Right lobe of liver (tissue), 4 donors: ENCODE data around the gene ADAMTS2.

ENCODE experiments used
- POLR2A ChIP-seq: fragments of 450-650 bp; IDR thresholded peaks from one replicate; pipeline ENCODE4 v1.6.1; 2017; ENCODE audit warnings: antibody characterized with exemption, mild to moderate bottlenecking
- TF ChIP-seq, protein P1 (sequence below), 4 donors: fragments of 200-600 bp in 3 of 4; fragments of 450-650 bp in 1 of 4; IDR thresholded peaks; one replicate each; pipeline versions ENCODE4 v1.5.1 to v1.8.0; 2016 to 2022; ENCODE audit warnings: antibody characterized with exemption in 4 of 4, mild to moderate bottlenecking in 2 of 4
- donor health status: DM: no; HTN: no; CAD: no.
- donor health status: DM: no; HTN: no; CAD: no.
- donor health status: DM: no; HTN: yes; CAD: no.

DNA sequence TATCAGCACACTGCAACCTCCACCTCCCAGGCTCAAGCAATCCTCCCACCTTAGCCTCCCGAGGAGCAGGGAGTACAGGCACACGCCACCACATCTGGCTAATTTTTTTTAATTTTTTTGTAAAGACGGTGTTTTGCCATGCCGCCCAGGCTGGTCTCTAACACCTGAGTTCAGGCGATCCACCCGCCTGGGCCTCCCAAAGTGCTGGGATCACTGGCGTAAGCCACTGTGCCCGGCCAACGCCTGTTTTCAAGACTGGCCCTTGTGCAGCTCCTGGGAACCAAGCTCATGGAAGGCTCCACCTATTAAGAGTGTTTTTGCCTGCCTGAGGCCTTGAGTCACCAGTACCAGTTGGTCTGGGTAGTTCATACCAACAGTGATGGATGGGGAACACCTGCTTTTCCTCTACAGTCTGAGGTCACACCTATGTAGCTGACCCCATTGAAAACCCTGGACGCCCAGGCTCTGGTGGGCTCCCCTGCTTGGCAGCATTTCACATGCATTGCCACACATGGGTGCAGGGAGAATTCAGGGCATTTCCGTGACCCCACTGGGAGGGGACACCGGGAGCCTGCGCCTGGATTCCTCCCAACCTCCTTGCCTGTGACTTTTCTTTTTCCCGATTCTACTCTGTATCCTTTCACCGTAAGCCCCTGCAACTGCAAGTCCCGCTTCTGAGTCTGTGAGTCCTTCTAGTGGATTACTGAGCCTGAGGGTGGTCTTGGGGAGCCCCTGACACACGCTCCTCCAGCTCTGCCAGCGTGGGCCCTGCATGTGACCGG, 221.6 kb downstream of the ADAMTS2 start:
- TF ChIP-seq POLR2A, result no peak
- TF ChIP-seq, protein P1, sequence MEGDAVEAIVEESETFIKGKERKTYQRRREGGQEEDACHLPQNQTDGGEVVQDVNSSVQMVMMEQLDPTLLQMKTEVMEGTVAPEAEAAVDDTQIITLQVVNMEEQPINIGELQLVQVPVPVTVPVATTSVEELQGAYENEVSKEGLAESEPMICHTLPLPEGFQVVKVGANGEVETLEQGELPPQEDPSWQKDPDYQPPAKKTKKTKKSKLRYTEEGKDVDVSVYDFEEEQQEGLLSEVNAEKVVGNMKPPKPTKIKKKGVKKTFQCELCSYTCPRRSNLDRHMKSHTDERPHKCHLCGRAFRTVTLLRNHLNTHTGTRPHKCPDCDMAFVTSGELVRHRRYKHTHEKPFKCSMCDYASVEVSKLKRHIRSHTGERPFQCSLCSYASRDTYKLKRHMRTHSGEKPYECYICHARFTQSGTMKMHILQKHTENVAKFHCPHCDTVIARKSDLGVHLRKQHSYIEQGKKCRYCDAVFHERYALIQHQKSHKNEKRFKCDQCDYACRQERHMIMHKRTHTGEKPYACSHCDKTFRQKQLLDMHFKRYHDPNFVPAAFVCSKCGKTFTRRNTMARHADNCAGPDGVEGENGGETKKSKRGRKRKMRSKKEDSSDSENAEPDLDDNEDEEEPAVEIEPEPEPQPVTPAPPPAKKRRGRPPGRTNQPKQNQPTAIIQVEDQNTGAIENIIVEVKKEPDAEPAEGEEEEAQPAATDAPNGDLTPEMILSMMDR (IDR thresholded peaks at IDR 0.05), result no peak
